Measurements from ENCODE around the gene EPS15. TPM values are rescaled to one million over a fixed set of nuclear protein-coding genes. Genes with fewer than 3 reads are reported as not detected.

Gene EPS15
- total RNA-seq, 1 donor from 2014 or later = 139 TPM

GRCh38 chr1:51359879-51360278, 159.2 kb downstream of the EPS15 start:
- H3K27ac Mint-ChIP-seq (ENCODE audit: unreplicated experiment) = no peak overlapping the region
- no peaks in the 10 kb centered on the region for H3K9me3 Mint-ChIP-seq (ENCODE audit: unreplicated experiment)
- no peaks in the 10 kb centered on the region for H3K27me3 Mint-ChIP-seq (ENCODE audit: unreplicated experiment)
- no peak for TF ChIP-seq CTCF (IDR thresholded peaks at IDR 0.05; ENCODE audit: partially characterized antibody, unreplicated experiment)
- H3K4me1 Mint-ChIP-seq (ENCODE audit: low read depth, unreplicated experiment) = no peaks in the 10 kb centered on the region
- DNase-seq = no peak
- H3K4me3 Mint-ChIP-seq (ENCODE audit: unreplicated experiment) = no peak overlapping the region
- no peaks in the 10 kb centered on the region for H3K36me3 Mint-ChIP-seq (ENCODE audit: unreplicated experiment)

GRCh38 chr1:51355382-51355781, 163.7 kb downstream of the EPS15 start:
- Mint-ChIP-seq H3K4me1 (ENCODE audit: low read depth, unreplicated experiment) (no peaks in the 10 kb centered on the region), H3K36me3 (ENCODE audit: unreplicated experiment) (no peaks in the 10 kb centered on the region), H3K27ac (ENCODE audit: unreplicated experiment) (no peak overlapping the region), H3K9me3 (ENCODE audit: unreplicated experiment) (no peaks in the 10 kb centered on the region), H3K27me3 (ENCODE audit: unreplicated experiment) (no peaks in the 10 kb centered on the region), H3K4me3 (ENCODE audit: unreplicated experiment) (no peak overlapping the region)
- TF ChIP-seq CTCF (IDR thresholded peaks at IDR 0.05; ENCODE audit: partially characterized antibody, unreplicated experiment) = no peak
- DNase-seq = no peak

DNA sequence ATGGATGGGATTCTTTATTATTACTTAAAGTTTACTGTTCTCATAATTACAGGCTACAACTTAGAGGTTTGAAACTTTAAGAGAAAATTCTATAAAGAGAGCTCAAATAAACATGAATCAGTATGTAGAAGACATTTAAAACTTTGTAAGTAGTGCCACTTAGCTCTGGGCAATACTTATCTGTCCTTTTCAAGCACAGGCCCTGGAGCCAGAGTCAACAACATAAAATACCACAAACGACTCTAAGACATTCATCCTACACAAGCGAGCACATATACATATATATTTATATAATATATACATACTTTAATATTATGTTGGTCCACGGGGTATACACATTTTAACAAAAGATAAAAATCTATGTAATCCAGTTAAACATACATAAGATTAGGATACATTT, 164.7 kb downstream of the EPS15 start:
- peaks cover 2% of the 10 kb centered on the region for H3K4me1 Mint-ChIP-seq (ENCODE audit: low read depth, unreplicated experiment)
- no peak for DNase-seq
- peaks cover 3% of the 10 kb centered on the region for H3K27me3 Mint-ChIP-seq (ENCODE audit: unreplicated experiment)
- no peak overlapping the region for H3K4me3 Mint-ChIP-seq (ENCODE audit: unreplicated experiment)
- H3K36me3 Mint-ChIP-seq (ENCODE audit: unreplicated experiment) = no peaks in the 10 kb centered on the region
- H3K9me3 Mint-ChIP-seq (ENCODE audit: unreplicated experiment) = no peaks in the 10 kb centered on the region
- H3K27ac Mint-ChIP-seq (ENCODE audit: unreplicated experiment) = no peak overlapping the region
- TF ChIP-seq CTCF (IDR thresholded peaks at IDR 0.05; ENCODE audit: partially characterized antibody, unreplicated experiment) = no peak

GRCh38 chr1:51351907-51352306, 167.2 kb downstream of the EPS15 start:
- H3K9me3 Mint-ChIP-seq (ENCODE audit: unreplicated experiment) = no peaks in the 10 kb centered on the region
- H3K27ac Mint-ChIP-seq (ENCODE audit: unreplicated experiment) = no peak overlapping the region
- H3K4me1 Mint-ChIP-seq (ENCODE audit: low read depth, unreplicated experiment) = peaks cover 2% of the 10 kb centered on the region
- no peak for DNase-seq
- TF ChIP-seq CTCF (IDR thresholded peaks at IDR 0.05; ENCODE audit: partially characterized antibody, unreplicated experiment) = no peak
- no peaks in the 10 kb centered on the region for H3K36me3 Mint-ChIP-seq (ENCODE audit: unreplicated experiment)
- H3K27me3 Mint-ChIP-seq (ENCODE audit: unreplicated experiment) = peaks cover 3% of the 10 kb centered on the region
- no peak overlapping the region for H3K4me3 Mint-ChIP-seq (ENCODE audit: unreplicated experiment)

DNA sequence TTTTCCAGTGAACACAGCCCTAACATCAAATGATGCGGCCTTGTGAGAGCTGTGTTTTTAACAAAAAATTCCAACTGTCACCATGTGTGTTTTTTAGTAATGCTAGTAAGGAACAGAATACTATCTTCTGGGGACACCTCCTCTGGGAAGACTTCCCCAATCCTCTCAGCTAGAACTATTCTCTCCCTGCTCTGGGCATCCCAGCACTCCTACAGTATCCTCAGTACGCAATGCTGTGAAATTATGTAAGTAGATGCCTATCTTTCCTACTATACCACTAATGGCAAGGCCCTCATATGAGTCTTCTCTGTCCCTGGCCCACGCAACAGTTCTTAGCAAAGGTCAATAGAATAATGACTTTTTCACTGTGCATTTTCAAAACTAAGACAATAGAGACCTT, 169.2 kb downstream of the EPS15 start:
- H3K36me3 Mint-ChIP-seq (ENCODE audit: unreplicated experiment) = no peaks in the 10 kb centered on the region
- no peak for DNase-seq
- no peak overlapping the region for H3K27ac Mint-ChIP-seq (ENCODE audit: unreplicated experiment)
- no peaks in the 10 kb centered on the region for H3K9me3 Mint-ChIP-seq (ENCODE audit: unreplicated experiment)
- H3K27me3 Mint-ChIP-seq (ENCODE audit: unreplicated experiment) = peaks cover 6% of the 10 kb centered on the region
- TF ChIP-seq CTCF (IDR thresholded peaks at IDR 0.05; ENCODE audit: partially characterized antibody, unreplicated experiment) = no peak
- H3K4me3 Mint-ChIP-seq (ENCODE audit: unreplicated experiment) = no peak overlapping the region
- H3K4me1 Mint-ChIP-seq (ENCODE audit: low read depth, unreplicated experiment) = peaks cover 2% of the 10 kb centered on the region

All from glutamatergic neuron (in vitro differentiated cells).